ENCODE results near the gene METTL15.

The METTL15 gene

DNA sequence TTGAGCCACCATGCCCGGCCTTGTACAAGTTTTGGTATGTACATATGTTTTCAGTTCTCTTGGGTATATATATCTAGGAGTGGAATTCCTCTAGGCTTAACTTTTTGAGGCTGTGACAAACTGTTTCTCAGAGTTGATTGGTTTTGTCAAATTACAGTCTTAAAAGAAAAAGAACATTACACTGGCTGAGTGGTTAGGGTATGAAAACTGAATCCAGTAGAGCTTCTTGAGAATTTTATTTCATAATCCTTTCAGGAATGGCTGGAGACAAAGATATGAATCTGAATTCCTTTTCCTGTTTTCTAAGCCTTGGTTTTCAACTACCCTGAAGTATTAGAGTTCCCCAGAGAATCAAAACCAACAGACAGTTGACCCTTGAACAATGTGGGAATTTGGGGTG lies 6.5 kb downstream of the METTL15 start:
- H3K79me2 ChIP-seq (ENCODE audit: insufficient read depth, low read length): peaks cover 22% of the 10 kb centered on the region
- H3K9me2 ChIP-seq (ENCODE audit: low read depth, low read length): no peaks in the 10 kb centered on the region
- no peaks in the 10 kb centered on the region for H4K20me1 ChIP-seq (ENCODE audit: insufficient read depth, low read length)
- H2AFZ ChIP-seq (ENCODE audit: low read length): no peak overlapping the region
- H3K4me1 ChIP-seq (ENCODE audit: insufficient read depth, low read length, severe bottlenecking): peaks cover 20% of the 10 kb centered on the region
- TF ChIP-seq, protein P1, sequence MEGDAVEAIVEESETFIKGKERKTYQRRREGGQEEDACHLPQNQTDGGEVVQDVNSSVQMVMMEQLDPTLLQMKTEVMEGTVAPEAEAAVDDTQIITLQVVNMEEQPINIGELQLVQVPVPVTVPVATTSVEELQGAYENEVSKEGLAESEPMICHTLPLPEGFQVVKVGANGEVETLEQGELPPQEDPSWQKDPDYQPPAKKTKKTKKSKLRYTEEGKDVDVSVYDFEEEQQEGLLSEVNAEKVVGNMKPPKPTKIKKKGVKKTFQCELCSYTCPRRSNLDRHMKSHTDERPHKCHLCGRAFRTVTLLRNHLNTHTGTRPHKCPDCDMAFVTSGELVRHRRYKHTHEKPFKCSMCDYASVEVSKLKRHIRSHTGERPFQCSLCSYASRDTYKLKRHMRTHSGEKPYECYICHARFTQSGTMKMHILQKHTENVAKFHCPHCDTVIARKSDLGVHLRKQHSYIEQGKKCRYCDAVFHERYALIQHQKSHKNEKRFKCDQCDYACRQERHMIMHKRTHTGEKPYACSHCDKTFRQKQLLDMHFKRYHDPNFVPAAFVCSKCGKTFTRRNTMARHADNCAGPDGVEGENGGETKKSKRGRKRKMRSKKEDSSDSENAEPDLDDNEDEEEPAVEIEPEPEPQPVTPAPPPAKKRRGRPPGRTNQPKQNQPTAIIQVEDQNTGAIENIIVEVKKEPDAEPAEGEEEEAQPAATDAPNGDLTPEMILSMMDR (IDR thresholded peaks at IDR 0.05; ENCODE audit: low read length): no peak
- TF ChIP-seq EZH2 (IDR thresholded peaks at IDR 0.05; ENCODE audit: borderline replicate concordance, low read length): no peak
- H3F3A ChIP-seq (ENCODE audit: insufficient read depth, low read length): no peaks in the 10 kb centered on the region
- no peak overlapping the region for H3K4me2 ChIP-seq (ENCODE audit: low read length)
- H3K4me3 ChIP-seq (ENCODE audit: low read depth, low read length, poor library complexity, severe bottlenecking): no peak overlapping the region
- H3K36me3 ChIP-seq (ENCODE audit: insufficient read depth, low read length): peaks cover 24% of the 10 kb centered on the region; the same call in 1 of the 2 replicates
- no peak overlapping the region for H3K27ac ChIP-seq (ENCODE audit: low read depth, low read length, poor library complexity, severe bottlenecking)
- no peaks in the 10 kb centered on the region for H3K27me3 ChIP-seq (ENCODE audit: insufficient read depth, low read length)
- H3K9ac ChIP-seq (ENCODE audit: low read length): no peak overlapping the region
- no peaks in the 10 kb centered on the region for H3K9me3 ChIP-seq (ENCODE audit: low read length)

DNA sequence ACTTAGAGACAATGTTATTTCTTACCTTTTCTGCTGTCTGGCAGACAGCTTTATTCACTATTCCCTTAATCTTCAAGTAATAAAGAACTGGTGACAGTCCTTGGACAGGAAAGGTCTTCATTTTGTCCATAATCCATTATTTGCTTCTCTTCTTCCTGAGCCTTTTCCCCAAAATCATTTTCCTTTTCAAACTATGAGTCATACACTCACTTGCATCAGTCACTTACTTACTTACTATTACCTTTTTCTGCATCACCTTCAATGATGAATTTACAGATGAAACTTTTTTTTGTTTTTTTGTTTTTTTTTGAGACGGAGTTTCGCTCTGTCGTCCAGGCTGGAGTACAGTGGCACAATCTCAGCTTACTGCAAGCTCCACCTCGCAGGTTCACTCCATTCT lies 9.5 kb downstream of the METTL15 start:
- no peak overlapping the region for H3K4me2 ChIP-seq (ENCODE audit: low read length)
- no peaks in the 10 kb centered on the region for H3F3A ChIP-seq (ENCODE audit: insufficient read depth, low read length)
- TF ChIP-seq EZH2 (IDR thresholded peaks at IDR 0.05; ENCODE audit: borderline replicate concordance, low read length): no peak
- TF ChIP-seq, protein P1 (IDR thresholded peaks at IDR 0.05; ENCODE audit: low read length): no peak
- H3K4me3 ChIP-seq (ENCODE audit: low read depth, low read length, poor library complexity, severe bottlenecking): no peak overlapping the region
- no peaks in the 10 kb centered on the region for H3K27me3 ChIP-seq (ENCODE audit: insufficient read depth, low read length)
- H3K27ac ChIP-seq (ENCODE audit: low read depth, low read length, poor library complexity, severe bottlenecking): no peak overlapping the region
- H3K9ac ChIP-seq (ENCODE audit: low read length): no peak overlapping the region
- H3K36me3 ChIP-seq (ENCODE audit: insufficient read depth, low read length): peaks cover 24% of the 10 kb centered on the region; the same call in 1 of the 2 replicates
- no peak overlapping the region for H2AFZ ChIP-seq (ENCODE audit: low read length)
- H3K79me2 ChIP-seq (ENCODE audit: insufficient read depth, low read length): no peaks in the 10 kb centered on the region
- H3K9me3 ChIP-seq (ENCODE audit: low read length): no peaks in the 10 kb centered on the region
- no peaks in the 10 kb centered on the region for H3K9me2 ChIP-seq (ENCODE audit: low read depth, low read length)
- no peaks in the 10 kb centered on the region for H3K4me1 ChIP-seq (ENCODE audit: insufficient read depth, low read length, severe bottlenecking)
- no peaks in the 10 kb centered on the region for H4K20me1 ChIP-seq (ENCODE audit: insufficient read depth, low read length)

DNA sequence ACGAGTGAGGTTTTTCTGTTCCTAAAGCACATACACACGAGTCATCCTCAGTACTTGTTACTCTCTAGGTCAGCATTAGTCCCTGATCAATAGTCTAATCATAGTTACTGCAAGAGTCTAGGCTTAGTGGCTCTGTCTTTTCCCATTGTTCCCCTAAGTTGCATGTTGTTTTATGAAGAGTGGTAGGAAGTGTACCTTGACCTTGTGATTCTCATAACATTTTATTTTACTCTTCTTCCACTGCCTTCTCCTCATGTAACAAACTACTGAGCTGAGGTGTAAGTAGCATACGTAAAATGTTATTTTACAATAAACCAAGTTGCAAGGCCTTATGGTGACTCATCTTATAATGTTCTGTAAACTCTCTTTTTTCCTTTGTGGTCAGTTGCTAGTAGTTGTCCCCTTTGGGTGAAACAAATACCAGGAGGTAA lies 15.0 kb downstream of the METTL15 start:
- H3K9me3 ChIP-seq (ENCODE audit: low read length): no peaks in the 10 kb centered on the region
- H3K4me3 ChIP-seq (ENCODE audit: low read depth, low read length, poor library complexity, severe bottlenecking): no peak overlapping the region
- no peaks in the 10 kb centered on the region for H4K20me1 ChIP-seq (ENCODE audit: insufficient read depth, low read length)
- no peaks in the 10 kb centered on the region for H3K27me3 ChIP-seq (ENCODE audit: insufficient read depth, low read length)
- H3K27ac ChIP-seq (ENCODE audit: low read depth, low read length, poor library complexity, severe bottlenecking): no peak overlapping the region
- no peaks in the 10 kb centered on the region for H3K79me2 ChIP-seq (ENCODE audit: insufficient read depth, low read length)
- no peak overlapping the region for H3K9ac ChIP-seq (ENCODE audit: low read length)
- H3K4me1 ChIP-seq (ENCODE audit: insufficient read depth, low read length, severe bottlenecking): no peaks in the 10 kb centered on the region
- TF ChIP-seq, protein P1 (IDR thresholded peaks at IDR 0.05; ENCODE audit: low read length): no peak
- TF ChIP-seq EZH2 (IDR thresholded peaks at IDR 0.05; ENCODE audit: borderline replicate concordance, low read length): no peak
- no peak overlapping the region for H3K4me2 ChIP-seq (ENCODE audit: low read length)
- no peaks in the 10 kb centered on the region for H3K9me2 ChIP-seq (ENCODE audit: low read depth, low read length)
- no peaks in the 10 kb centered on the region for H3F3A ChIP-seq (ENCODE audit: insufficient read depth, low read length)
- H2AFZ ChIP-seq (ENCODE audit: low read length): no peak overlapping the region
- H3K36me3 ChIP-seq (ENCODE audit: insufficient read depth, low read length): 0 out of 2 replicates have a peak, but pooled peaks cover 5% of the 10 kb centered on the region

Data from OCI-LY1 (cell line).